IPS-18c (cell line): ENCODE data around the gene NFATC1.

Experiments used
- H3K4me3 ChIP-seq: 2 replicates; pipeline ENCODE4 v1.7.0; 2013; ENCODE audit warnings: low read depth, mild to moderate bottlenecking, low read length, moderate library complexity; ENCODE audit not compliant: insufficient read depth
- H3K9me3 ChIP-seq: one replicate; pipeline ENCODE4 v1.6.1; 2013; ENCODE audit warnings: mild to moderate bottlenecking, low read length, moderate library complexity; ENCODE audit not compliant: control insufficient read depth, insufficient read depth

The NFATC1 gene

DNA sequence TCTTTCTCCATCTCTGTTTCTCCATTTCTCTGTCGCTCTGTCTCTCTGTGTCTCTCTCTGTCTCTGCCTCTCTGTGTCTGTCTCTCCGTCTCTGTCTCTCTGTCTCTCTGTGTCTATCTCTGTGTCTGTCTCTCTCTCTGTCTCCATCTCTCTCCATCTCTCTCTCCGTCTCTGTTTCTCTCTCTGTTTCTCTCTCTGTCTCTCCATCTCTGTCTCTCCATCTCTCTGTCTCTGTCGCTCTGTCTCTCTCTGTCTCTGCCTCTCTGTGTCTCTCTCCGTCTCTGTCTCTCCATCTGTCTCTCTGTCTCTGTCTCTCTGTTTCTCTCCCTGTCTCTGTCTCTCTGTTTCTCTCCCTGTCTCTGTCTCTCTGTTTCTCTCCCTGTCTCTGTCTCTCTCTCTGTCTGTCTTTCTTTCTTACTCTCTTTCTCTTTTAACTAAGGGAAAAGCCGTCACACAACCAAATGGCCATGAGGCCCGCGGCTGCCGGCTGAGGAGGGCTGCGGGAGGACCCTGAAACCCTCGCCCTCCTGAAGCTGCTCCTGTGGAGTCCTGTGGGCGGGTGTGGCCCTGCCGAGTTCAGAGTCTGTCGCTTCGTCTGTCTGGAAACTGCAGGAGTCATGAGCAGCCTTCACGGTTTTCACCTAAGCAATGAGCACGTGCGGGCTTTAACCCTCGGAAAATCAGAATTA, 29.3 kb downstream of the NFATC1 start:
- no peak overlapping the region for H3K4me3 ChIP-seq

DNA sequence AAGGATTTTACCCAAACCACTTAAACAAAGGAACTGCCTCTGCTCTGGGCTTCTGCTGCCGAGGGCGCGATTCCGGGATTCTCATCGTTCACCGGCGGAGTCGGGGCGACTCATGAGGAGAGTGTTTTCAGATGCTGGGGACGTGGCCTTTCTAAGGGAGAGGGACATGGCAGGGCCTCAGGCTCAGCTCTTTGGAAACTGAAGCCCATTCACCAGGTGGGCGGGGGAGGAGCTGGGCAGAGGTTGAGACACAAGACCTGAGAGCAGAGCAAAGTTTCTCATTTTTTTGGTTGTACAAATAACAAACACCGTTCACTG, 29.8 kb downstream of the NFATC1 start:
- no peak overlapping the region for H3K4me3 ChIP-seq
- H3K9me3 ChIP-seq = no peaks in the 10 kb centered on the region

More for the DNA sequence above, 29.3 kb downstream of the NFATC1 start:
- no peaks in the 10 kb centered on the region for H3K9me3 ChIP-seq

DNA sequence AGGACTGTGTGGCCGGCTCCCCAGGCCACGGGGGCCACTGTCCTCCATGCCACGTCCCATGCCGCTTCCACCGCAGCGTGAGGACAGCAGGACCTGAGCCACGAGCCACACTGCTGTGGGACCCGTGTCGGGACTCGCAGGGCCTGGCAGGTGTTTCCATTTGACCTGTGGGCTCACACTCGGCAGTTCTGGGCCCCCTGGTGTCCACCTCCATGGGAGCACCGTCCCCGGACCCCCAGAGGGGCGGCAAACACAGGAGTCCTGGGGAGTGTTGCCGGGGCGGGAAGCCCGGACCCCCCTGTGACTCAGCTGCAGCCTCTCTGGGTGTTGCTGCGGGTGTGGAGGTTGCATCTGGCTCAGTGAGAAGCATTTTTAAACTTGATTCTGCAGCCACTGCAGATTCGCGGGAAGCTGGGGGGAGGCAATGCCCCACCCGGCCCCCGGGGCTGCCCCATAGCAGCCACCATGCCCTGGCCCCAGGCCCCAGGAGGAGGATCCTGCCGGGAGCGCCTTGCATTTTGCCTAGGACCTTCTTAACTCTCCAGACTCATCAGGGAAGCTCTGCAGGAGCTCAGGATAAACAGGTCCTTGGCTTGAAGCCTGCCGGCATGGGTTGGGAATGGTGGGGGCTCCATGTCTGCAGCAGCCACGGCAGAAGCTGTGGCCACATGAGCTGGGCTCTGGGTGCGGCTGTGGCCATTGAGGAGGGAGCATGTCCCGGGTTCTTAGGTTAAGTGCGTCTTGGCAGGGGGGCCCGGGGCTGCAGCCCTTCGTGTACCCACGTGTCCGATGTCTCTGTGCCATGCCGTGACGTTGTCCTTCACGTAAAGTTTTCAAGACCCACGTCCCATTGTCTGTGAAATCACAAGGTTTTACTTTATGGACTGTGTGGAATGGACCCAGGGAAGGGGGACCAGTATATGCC, 30.9 kb downstream of the NFATC1 start:
- Histone ChIP-seq H3K4me3 (no peak overlapping the region), H3K9me3 (no peaks in the 10 kb centered on the region)

DNA sequence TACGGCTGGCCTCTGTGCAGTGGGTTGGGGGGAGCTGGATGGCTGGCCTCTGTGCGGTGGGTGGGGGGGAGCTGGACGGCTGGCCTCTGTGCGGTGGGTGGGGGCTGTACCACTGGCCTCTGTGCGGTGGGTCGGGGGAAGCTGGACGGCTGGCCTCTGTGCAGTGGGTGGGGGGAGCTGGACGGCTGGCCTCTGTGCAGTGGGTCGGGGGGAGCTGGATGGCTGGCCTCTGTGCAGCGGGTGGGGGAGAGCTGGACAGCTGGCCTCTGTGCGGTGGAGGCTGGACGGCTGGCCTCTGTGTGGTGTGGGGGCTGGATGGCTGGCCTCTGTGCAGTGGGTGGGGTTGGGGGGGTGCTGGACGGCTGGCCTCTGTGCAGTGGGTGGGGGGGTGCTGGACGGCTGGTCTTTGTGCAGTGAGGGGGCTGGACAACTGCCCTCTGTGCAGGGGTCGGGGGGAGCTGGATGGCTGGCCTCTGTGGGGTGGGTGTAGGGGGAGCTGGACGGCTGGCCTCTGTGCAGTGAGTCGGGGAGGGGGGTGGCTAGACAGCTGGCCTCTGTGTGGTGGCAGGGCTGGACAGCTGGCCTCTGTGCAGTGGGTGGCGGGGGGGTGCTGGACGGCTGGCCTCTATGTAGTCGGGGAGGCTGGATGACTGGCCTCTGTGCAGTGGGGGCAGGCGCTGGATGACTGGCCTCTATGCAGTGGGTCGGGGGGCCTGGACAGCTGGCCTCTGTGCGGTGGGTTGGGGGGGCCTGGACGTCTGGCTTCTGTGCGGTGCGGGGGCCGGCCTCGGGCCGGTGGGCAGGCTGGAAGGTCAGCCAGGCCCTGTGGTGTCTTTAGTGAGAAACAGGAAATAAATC, 31.9 kb downstream of the NFATC1 start:
- H3K4me3 ChIP-seq = no peak overlapping the region

DNA sequence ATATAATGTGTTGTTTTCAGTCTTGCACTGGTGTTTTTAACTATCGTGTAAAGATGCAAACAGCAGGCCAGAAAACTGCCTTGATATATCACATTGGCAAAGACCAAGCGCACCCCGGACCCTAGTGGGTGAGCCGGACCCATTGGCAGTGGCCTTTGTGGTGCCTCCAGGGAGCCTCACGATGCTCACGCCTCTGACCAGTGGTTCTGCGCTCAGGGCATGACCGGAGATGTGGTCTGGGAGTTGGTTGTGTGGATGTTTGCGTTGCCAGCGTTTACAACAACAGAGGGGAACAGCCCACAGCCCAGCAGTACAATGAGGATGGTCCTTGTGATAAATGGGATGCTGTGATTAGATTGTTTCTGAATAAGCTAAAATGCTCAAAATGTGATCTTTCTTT, 32.6 kb downstream of the NFATC1 start:
- Histone ChIP-seq H3K4me3 (no peak overlapping the region), H3K9me3 (no peaks in the 10 kb centered on the region)

More for the DNA sequence above, 31.9 kb downstream of the NFATC1 start:
- no peaks in the 10 kb centered on the region for H3K9me3 ChIP-seq

DNA sequence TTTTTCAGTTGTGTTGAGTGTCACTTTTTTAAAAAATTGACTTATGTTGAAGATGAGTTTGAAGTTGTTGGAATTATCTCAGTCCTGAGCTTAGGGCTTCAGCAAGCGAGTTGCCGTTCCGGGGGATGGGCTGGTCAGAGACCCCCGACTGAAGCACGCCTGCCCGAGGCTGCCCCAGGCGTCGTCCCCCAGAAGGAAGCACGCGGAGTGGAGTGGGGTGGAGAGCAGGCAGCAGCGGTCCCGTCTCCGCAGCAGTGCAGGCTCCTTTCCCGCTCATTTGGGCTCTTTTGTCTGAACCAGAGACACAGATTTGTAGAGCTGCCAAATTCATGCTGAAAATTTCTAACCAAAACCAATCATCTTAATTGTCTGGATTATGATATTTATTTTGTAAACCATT, 33.7 kb downstream of the NFATC1 start:
- no peaks in the 10 kb centered on the region for H3K9me3 ChIP-seq
- H3K4me3 ChIP-seq = no peak overlapping the region

DNA sequence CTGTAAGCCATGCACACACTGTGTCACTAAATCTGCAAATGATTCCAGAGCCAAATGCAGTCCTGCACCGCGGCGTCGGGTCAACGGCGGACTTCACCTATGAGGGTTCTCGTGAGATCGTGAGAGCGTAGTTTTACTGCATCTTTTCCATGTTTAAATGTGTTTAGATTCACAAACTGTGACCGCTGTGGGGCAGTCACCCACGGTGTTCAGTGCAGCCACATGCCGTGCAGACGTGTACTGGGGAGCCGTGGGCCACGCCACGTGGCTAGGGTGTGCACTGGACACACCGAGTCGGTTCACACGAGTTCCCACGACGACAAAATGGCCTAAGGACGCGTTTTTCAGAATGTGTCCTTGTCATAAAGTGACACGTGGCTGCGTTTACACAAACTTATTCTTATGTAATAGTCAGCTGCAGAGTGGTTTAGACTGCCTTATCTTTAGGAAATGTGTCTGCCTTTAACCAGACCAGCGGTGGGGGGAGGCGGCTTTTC, 34.1 kb downstream of the NFATC1 start:
- Histone ChIP-seq H3K9me3 (no peaks in the 10 kb centered on the region), H3K4me3 (no peak overlapping the region)

DNA sequence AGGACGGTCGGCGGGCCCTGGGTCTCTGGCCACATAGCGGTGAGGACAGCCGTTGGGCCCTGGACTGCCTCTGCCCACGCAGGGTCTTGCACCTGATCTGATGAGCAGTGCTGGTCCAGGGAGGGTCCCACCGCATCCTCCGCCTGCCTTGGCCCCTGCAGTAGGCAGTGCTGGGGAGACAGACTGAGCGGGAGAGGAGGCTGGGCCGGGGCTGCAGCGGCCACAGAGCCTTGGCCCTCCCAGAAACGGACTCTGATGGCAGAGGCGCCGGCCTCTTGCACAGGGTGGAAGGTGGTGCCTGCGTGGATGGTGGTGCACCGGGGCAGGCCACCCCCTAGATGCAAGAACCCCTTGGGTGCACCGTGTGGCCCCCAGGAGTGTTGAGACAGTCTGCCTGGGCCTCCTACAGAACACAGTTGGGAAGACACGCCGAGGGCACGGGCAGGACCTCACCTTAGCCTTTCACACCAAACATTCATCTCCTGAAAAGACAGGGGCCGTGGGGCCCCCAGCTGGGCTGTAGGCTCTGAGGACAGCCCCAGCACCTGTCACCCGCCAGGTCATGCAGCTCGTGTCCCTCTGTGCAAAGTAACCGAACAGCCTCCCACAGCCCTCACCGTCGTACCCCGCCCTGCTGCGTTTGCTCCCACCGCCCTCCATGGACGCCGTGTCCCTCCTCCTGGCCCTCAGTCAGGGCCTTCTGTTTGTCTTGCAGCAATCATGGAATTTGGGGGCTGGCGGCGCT, 36.8 kb downstream of the NFATC1 start:
- Histone ChIP-seq H3K9me3 (no peaks in the 10 kb centered on the region), H3K4me3 (no peak overlapping the region)

DNA sequence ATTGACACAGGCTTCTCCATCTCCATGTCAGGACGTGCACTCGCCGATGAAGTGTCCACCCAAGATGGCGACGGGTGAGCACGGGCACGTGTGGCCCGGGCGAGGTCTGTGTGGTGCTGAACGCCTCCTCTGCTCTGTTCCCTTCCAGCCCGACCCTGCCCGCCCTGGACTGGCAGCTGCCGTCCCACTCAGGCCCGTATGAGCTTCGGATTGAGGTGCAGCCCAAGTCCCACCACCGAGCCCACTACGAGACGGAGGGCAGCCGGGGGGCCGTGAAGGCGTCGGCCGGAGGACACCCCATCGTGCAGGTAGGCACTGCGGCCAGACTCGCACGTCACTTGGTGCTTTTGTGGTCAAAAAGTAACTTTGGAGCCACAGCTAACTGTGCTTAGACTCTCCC, 37.7 kb downstream of the NFATC1 start:
- Histone ChIP-seq H3K9me3 (no peaks in the 10 kb centered on the region), H3K4me3 (no peak overlapping the region)

DNA sequence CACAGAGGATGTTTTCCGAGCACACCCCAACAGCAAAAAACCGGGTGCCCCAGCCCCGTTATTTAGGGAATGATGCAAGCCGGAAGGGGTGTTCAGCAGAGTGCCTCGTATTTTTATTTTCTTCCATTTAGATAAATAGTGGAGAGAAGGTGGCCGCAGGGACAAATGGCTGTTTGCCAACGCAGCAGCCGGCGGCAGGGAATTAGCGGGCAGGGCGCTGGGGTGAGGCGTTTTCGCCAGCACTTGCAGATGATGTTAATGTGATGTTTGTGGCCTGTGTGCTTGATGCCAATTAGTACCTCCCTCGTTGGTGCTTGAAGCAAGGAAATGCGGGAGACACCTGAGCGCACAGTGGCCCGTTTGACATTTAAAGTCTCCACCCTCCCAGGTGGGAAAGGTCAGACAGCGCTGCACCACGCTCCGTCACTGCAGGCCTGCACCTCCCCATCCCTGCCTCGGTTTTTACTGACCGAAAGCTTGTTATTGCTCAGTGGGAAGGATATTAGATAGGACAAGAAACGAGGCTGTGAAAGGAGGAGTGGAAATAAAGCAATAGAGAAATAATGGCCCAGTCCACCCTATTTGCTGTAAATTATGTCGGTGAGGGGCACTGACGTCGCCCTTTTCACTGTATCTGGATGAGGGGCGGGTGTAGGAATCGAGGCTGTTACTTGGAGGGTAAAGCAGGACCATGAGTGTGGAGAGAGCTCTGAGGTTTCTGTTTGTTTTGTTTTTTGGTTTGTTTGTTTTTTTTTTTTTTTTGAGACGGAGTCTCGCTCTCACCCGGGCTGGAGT, 39.1 kb downstream of the NFATC1 start:
- Histone ChIP-seq H3K4me3 (no peak overlapping the region), H3K9me3 (no peaks in the 10 kb centered on the region)

DNA sequence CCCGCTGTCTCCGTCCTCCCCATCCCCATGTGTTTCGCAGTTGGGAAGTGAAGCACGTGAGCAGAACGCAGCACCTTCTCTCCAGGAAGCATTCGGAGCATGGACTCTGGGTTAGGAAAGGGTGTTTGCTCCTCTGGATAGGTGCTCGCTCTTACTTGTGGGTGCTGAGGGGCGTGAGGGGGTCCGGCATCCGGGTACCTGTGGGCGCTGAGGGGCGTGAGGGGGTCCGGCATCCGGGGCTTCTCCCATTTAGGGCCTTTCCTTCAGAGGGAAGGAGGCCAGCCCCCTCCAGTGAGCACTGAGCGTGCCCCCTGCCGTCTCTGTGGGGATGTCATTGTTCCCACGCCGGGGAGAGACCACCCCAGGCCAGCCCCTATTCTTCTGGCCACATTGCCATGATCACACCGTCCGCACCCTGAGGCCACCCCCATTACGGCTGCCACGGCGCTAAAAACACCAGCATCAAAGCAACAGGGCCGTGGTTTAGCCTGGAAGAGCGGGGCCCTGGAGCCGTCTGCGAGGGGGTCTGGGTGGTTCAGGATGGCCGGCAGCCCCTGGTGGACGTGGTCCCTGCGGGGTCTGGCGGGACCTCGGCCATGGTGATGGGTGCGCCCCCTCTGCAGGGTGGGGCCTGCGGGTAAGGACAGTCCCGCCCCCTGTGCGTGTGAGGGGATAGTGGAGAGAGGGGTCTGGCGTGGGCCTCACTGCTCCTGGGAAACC, 41.0 kb downstream of the NFATC1 start:
- Histone ChIP-seq H3K4me3 (no peak overlapping the region), H3K9me3 (no peaks in the 10 kb centered on the region)

DNA sequence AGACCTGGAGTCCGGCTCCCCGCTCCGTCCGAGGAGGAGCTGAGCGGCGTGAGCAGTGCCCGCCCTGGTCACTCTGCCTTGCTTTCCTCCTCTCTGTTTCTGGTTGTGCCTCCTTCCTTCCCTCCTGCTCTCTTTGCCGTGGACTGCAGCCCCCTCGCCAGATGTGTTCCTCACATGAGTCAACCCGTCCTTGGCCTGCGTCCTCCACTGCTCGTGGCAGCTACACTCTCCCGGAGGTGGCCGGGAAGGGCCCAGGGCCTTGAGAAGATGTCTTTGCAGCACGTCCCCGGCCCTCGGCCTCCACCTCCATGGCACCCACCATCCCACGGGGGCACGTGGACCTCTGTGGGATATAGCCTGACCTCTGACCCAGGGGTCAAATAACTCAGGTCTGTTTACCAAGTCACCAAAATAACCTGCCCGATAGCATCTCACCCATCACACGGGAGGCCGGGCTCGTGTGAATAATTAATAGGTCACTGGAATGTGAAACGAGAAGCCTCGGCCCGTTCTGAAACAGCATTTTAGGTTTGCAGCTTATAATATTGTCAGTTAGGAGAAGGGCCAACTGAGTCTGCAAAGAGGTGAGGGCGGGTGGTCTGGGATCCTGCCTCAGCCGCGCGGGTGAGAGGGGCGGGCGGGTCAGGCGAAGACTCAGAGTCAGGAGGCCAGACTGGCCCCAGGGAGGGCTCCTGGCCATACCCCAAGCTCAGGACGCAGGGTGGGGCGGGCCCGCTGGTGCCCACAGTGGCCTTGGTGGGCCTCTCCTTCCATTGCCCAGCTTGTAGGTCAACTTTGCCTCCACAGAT, 42.6 kb downstream of the NFATC1 start:
- Histone ChIP-seq H3K4me3 (no peak overlapping the region), H3K9me3 (no peaks in the 10 kb centered on the region)

DNA sequence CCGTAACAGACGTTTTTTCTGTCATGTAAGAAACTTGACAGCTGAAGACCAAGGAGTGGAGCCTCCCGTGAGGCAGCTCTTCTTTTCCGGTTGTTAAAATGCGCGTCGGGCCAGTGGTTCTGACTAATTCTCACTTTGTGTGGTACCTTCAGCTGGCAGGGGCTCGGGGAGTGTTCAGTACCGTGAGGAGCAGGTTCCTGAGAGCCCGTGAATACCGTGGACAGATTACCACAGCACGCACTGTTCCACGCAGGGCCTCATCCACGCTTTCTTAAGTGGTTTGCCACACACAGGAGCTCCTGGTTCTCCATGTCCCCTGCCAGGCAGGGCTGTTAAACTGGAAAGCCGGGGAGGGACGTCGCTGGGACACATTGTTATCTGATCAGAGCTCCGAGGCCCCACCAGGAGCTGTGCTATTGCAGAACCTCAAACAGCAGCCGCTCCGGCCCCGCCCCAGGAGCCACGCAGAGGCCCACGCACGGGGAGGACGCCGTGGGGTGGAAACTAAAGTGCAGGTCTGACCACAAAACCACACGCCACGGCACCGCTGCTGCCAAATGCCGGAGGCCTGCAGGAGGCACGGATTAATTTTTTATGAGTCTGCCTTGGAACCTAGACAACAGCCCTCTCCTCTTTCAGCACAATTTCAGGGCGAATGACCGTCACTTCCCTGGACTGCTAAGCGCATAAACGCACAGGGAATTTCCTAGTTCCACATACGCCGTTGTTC, 43.3 kb downstream of the NFATC1 start:
- no peak overlapping the region for H3K4me3 ChIP-seq

DNA sequence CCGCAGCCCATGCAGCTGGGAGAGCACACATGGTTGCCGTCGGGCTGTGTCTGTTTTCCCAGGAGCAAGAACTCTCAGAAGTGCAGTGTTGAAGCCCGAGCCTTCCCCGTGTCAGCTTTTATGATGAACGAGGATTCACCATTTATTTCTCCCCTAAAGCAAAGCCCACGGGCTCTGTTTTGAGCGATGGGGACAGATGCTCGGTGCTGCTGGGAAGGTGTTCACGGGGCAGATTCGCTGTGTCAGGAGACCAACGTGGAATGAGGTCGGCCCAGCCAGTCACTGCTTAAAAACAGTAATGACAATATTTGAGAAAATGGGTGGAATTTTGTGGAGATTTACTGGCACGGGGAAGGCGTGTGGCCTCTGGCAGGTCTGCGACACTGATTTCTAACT, 43.9 kb downstream of the NFATC1 start:
- Histone ChIP-seq H3K9me3 (no peaks in the 10 kb centered on the region), H3K4me3 (no peak overlapping the region)

More for the DNA sequence above, 43.3 kb downstream of the NFATC1 start:
- no peaks in the 10 kb centered on the region for H3K9me3 ChIP-seq
